ENCODE results near the gene HOXC12.

Gene HOXC12

DNA sequence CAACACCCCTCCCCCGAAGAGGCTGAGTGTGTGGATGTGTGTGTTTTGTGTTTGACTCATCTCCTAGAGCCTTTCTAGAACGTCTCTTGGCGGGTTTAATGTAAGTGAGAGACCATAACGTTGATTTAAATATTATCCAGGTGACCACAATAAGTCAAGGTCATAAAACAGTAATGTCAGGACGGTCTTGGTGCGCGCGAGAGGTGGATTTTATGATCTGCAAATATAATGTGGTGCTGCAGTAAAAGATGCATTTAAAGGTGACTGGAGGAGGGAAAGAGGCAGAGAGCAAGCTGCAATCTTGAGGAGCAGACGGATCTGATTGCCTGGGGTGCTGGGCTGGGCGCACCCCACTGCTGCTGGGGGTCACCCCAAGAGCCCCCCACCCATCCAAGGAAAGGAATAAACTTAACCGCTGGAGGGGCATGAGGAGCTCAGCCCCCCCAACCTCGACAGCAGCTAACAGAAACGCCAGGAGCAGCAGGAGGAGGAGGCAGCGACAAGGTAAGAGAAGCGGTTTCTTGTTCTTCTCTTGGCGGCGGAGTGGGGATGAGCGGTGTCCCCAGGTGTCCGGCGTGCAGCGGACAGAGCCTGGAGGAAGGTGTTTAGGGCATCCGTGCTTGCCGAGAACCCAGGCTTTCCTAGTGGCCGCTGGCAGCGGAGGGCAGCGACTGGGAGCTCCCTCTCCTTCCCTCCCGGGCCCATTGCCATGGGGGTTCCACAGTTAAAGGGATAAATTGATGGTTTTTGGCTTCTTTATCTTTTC, 35.8 kb downstream of the HOXC12 start:
- TF ChIP-seq ZFX (IDR thresholded peaks at IDR 0.05) (no peak), CTCF (conservative IDR thresholded peaks at IDR 0.05) (no peak)
- no peak overlapping the region for H3K27ac ChIP-seq

GRCh38 chr12:53991077-53991460, 36.4 kb downstream of the HOXC12 start:
- TF ChIP-seq ZFX (IDR thresholded peaks at IDR 0.05) (no peak), CTCF (conservative IDR thresholded peaks at IDR 0.05) (no peak)
- no peak overlapping the region for H3K27ac ChIP-seq

GRCh38 chr12:53992377-53992889, 37.7 kb downstream of the HOXC12 start:
- H3K27ac ChIP-seq: no peak overlapping the region
- TF ChIP-seq CTCF (conservative IDR thresholded peaks at IDR 0.05): no peak
- TF ChIP-seq ZFX (IDR thresholded peaks at IDR 0.05): no peak

DNA sequence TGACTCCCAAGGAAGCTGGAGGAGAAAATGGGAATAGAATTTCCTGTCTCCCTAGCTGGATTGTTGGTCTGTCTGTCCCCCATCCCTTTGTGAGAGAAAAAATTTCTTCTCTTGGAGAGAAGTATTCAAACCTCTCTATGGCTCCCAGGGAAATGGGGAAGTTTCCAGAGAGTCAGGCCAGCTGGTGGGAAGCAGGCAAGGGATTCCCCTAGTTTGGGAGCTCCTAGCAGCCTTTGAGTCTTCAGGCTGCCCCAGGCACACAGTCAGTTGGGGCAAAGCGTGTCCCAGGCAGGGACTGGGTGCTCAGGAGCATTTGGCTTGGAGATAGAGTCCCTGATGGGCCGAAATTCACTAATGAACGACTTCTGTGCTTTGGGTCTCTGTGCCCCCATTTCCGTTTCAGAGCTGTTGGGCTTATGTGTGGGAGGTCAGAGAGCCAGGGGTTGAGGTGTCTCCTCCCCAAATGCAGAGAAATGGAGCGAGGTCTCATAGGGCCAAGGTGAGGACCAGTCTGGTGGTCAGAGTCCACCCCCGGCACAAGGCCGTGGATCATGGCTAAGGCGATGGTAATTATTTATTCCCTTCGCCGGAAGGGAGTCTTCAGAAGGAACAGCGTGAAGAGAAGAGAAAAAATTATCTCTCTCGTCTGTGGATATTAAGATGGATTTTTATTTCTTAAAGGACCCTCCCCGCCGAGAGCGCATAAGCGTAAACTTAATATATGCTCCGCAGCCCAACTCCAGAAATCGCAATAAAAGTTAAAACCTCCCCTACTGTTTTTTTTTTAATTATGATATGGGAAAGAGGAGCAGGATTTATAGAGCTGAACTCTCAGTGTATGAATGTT, 38.7 kb downstream of the HOXC12 start:
- H3K27ac ChIP-seq: no peak overlapping the region
- no peak for TF ChIP-seq ZFX (IDR thresholded peaks at IDR 0.05)
- TF ChIP-seq CTCF (conservative IDR thresholded peaks at IDR 0.05): no peak

GRCh38 chr12:53994009-53994263, 39.2 kb downstream of the HOXC12 start:
- no peak overlapping the region for H3K27ac ChIP-seq
- TF ChIP-seq CTCF (conservative IDR thresholded peaks at IDR 0.05) (no peak), ZFX (IDR thresholded peaks at IDR 0.05) (no peak)

DNA sequence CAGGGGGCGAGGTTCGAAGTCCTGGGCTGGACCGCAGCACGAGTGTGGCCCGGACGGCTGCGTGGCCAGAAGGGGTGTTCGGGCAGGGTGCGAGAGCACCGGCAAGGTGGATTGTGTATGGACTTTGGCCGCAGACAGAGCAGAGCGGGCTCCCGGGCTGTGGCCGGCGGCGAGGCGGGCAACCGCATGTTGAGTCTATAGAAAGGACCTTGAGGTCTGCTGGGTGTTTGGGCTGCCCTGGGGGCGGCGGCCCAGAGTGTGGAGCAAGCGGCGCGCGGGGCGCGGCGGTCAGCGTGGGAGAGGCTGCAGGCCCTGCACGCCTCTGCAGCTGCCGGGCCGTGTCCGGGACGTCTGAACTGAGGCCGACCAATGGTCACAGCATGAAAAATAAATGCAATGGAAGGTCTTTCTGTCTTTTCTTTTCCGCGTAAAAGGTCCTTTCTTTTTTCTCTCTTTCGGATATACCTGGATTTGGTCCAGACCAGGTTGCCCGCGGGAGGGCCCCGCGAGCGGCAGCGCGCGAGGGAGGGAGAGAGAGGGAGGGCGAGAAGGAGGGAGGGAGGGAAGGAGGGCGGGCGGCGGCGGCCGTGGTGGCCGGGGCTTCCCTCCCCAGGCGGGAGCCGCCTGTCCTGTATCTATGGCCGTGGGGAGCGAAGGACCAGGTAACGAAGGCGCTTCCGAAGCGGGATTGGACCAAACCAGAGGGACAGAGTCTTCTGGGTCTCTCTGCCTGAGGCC, 39.7 kb downstream of the HOXC12 start:
- TF ChIP-seq ZFX (IDR thresholded peaks at IDR 0.05) (no peak), CTCF (conservative IDR thresholded peaks at IDR 0.05) (no peak)
- no peak overlapping the region for H3K27ac ChIP-seq

GRCh38 chr12:53995002-53995377, 40.3 kb downstream of the HOXC12 start:
- no peak overlapping the region for H3K27ac ChIP-seq
- TF ChIP-seq ZFX (IDR thresholded peaks at IDR 0.05): no peak
- TF ChIP-seq CTCF (conservative IDR thresholded peaks at IDR 0.05): no peak
